Activated CD8-positive, alpha-beta T cell treated with anti-CD3 and anti-CD28 coated beads for 36 hours (primary cell): ENCODE measurements around the gene RECQL5. TPM values are rescaled to one million over a fixed set of nuclear protein-coding genes. Genes with fewer than 3 reads are reported as not detected.

Experiments used
- ATAC-seq: fragments of 200-7000 bp; cut with Tn5 transposase; one replicate; pipeline ENCODE4 v1.10.0; 2021; ENCODE audit warnings: mild to moderate bottlenecking, moderate library complexity
- CTCF ChIA-PET: fragments of 350-600 bp; sonication (Branson Sonifier 250); formaldehyde crosslinking; loops from one replicate; lab custom pipeline; 2021; ENCODE audit warnings: antibody characterized with exemption; lab: Charles Lee
- POLR2A ChIA-PET: fragments of 350-600 bp; sonication (Branson Sonifier 250); formaldehyde crosslinking; loops from one replicate; lab custom pipeline; 2021; ENCODE audit warnings: antibody characterized with exemption; lab: Charles Lee
- DNase-seq: peaks from one replicate; pipeline ENCODE4 v3.0.0-alpha.2; 2020
- H3K27ac Mint-ChIP-seq: one replicate; pipeline ENCODE4 v1.8.0; 2021; ENCODE audit warnings: mild to moderate bottlenecking, mixed read lengths
- H3K27me3 Mint-ChIP-seq: one replicate; pipeline ENCODE4 v1.8.0; 2021; ENCODE audit warnings: mixed read lengths
- H3K36me3 Mint-ChIP-seq: one replicate; pipeline ENCODE4 v1.8.0; 2021; ENCODE audit warnings: low read depth, mixed read lengths
- H3K4me1 Mint-ChIP-seq: one replicate; pipeline ENCODE4 v1.8.0; 2021; ENCODE audit warnings: low read depth, mixed read lengths
- H3K4me3 Mint-ChIP-seq: one replicate; pipeline ENCODE4 v1.8.0; 2021; ENCODE audit warnings: mild to moderate bottlenecking, moderate library complexity, mixed read lengths
- H3K9me3 Mint-ChIP-seq: one replicate; pipeline ENCODE4 v1.8.0; 2021; ENCODE audit warnings: mixed read lengths
- CTCF ChIP-seq: fragments of 200-600 bp; IDR thresholded peaks from one replicate; pipeline ENCODE4 v1.8.0; 2022; ENCODE audit warnings: antibody characterized with exemption, mild to moderate bottlenecking
- intact Hi-C: fragments of 100-400 bp; cut with micrococcal nuclease; formaldehyde crosslinking; loops from one replicate; pipeline ENCODE4 v1.10.0; 2022
- total RNA-seq, 2 experiments: library from RNA; stranded (reverse); gene quantifications; one replicate each; pipeline ENCODE4 v1.2.3, GENCODE V29; 2021

The RECQL5 gene
- total RNA-seq, 2 experiments from 2014 or later = 33.3 to 34.2 TPM

GRCh38 chr17:75645501-75645888 is 21.5 kb downstream of the RECQL5 start:
- POLR2A ChIA-PET = interaction anchor here (1.2 kb wide), 2 partner anchors 11 to 128 kb away, joined by 3 read pairs; no protein-coding TSS in a partner anchor
- no peaks in the 10 kb centered on the region for H3K27me3 Mint-ChIP-seq
- no peak overlapping the region for H3K27ac Mint-ChIP-seq

GRCh38 chr17:75643643-75644017 is 23.3 kb downstream of the RECQL5 start:
- ATAC-seq = no peak
- no peak overlapping the region for H3K4me3 Mint-ChIP-seq
- POLR2A ChIA-PET = interaction anchor here (0.6 kb wide), 1 partner anchor 41 kb away, joined by 3 read pairs; no protein-coding TSS in a partner anchor
- no peaks in the 10 kb centered on the region for H3K27me3 Mint-ChIP-seq
- no peaks in the 10 kb centered on the region for H3K36me3 Mint-ChIP-seq
- DNase-seq = no peak
- no peak overlapping the region for H3K27ac Mint-ChIP-seq
- peaks cover 4% of the 10 kb centered on the region for H3K4me1 Mint-ChIP-seq
- no peak for TF ChIP-seq CTCF
- CTCF ChIA-PET = interaction anchor here (0.6 to 6.8 kb wide), 5 partner anchors 10 to 110 kb away, joined by 3 to 52 read pairs (median 23); partner anchors contain the start of gene SMIM5
- intact Hi-C loops = no loop called here
- no peaks in the 10 kb centered on the region for H3K9me3 Mint-ChIP-seq

More at GRCh38 chr17:75645501-75645888, 21.5 kb downstream of the RECQL5 start:
- no peak for TF ChIP-seq CTCF
- Mint-ChIP-seq H3K4me3 (no peak overlapping the region), H3K4me1 (peaks cover 4% of the 10 kb centered on the region), H3K9me3 (no peaks in the 10 kb centered on the region), H3K36me3 (peaks cover 10% of the 10 kb centered on the region)
- ATAC-seq (no peak), DNase-seq (no peak)
- intact Hi-C loops = no loop called here
- CTCF ChIA-PET = interaction anchor here (0.6 to 6.8 kb wide), 11 partner anchors 8 to 182 kb away, joined by 3 to 52 read pairs (median 4); partner anchors contain the start of gene SMIM5

GRCh38 chr17:75642784-75643642 is 23.9 kb downstream of the RECQL5 start:
- ATAC-seq = no peak
- H3K4me1 Mint-ChIP-seq = peaks cover 4% of the 10 kb centered on the region
- DNase-seq = no peak
- TF ChIP-seq CTCF = no peak
- H3K9me3 Mint-ChIP-seq = no peaks in the 10 kb centered on the region
- no peak overlapping the region for H3K27ac Mint-ChIP-seq
- no peak overlapping the region for H3K4me3 Mint-ChIP-seq
- H3K36me3 Mint-ChIP-seq = no peaks in the 10 kb centered on the region
- ChIA-PET CTCF (interaction anchor here (2.9 to 6.8 kb wide), 2 partner anchors 10 to 106 kb away, joined by 23 to 46 read pairs; partner anchors contain the start of gene SMIM5), POLR2A (interaction anchor here (0.6 to 1.9 kb wide), 4 partner anchors 10 to 41 kb away, joined by 3 to 7 read pairs (median 4); partner anchors contain the start of gene SMIM5)
- intact Hi-C loops = no loop called here
- H3K27me3 Mint-ChIP-seq = no peaks in the 10 kb centered on the region

GRCh38 chr17:75642182-75642783 is 24.7 kb downstream of the RECQL5 start:
- no peak for ATAC-seq

More at GRCh38 chr17:75642182-75642783, 24.7 kb downstream of the RECQL5 start:
- Mint-ChIP-seq H3K36me3 (no peaks in the 10 kb centered on the region), H3K9me3 (no peaks in the 10 kb centered on the region), H3K27me3 (no peaks in the 10 kb centered on the region), H3K4me1 (peaks cover 4% of the 10 kb centered on the region), H3K4me3 (no peak overlapping the region), H3K27ac (no peak overlapping the region)
- intact Hi-C loops = no loop called here
- no peak for TF ChIP-seq CTCF
- CTCF ChIA-PET = interaction anchor here (2.9 to 6.8 kb wide), 2 partner anchors 9 to 107 kb away, joined by 23 to 46 read pairs; partner anchors contain the start of gene SMIM5
- no peak for DNase-seq
- POLR2A ChIA-PET = interaction anchor here (1.0 to 1.9 kb wide), 2 partner anchors 9 to 32 kb away, joined by 4 to 7 read pairs; partner anchors contain the start of gene SMIM5
